Stimulated activated CD4-positive, alpha-beta T cell treated with anti-CD3 and anti-CD28 coated beads, Interleukin-1b, Interleukin-23, amount 100 ng/mL, for 24 hours (primary cell): ENCODE measurements around the gene FBXO15.

ENCODE experiments used
- DNase-seq, 4 experiments: peaks; one replicate each; pipeline ENCODE4 v3.0.0-alpha.2; 2020; ENCODE audit warnings: low read depth in 4 of 4, low spot score in 1 of 4

FBXO15 gene

DNA sequence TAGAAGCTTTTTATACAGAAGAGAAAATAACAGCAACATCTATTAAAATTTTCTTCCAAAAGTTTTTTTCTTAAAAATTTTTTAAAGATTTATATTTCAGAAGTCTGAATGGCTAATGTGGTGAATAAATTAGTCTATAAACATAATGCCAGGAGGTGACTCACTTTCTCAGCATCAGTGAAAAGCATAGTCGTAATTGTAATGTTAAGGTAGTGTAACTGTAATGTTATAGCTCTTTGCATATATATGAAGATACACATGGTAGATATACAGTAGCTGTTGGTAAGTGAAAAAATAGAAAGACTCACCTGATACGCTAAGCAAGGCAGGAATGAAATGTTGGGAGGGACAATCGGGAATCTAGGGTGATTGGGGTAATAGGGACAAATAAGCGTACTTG lies 6.2 kb upstream of the FBXO15 start:
- DNase-seq = no peak

DNA sequence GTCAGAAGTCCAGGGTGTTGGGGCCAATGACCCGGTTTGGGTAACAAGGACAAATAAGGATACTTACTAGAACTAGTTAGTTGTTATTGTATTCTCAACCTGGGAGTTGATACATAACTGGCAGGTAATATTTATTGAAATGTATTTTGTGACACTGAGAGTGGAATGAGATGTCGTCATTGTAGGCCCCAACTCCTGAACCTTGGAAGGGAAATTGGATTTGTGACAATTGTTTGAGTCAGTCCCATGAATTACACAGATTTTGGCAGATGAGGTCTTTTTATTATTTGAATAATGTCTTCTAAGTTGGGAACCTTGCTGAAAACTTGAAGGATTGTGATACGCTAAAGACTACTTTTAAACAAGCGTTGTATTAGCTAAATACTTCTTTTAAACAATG lies 5.7 kb upstream of the FBXO15 start:
- no peak for DNase-seq

DNA sequence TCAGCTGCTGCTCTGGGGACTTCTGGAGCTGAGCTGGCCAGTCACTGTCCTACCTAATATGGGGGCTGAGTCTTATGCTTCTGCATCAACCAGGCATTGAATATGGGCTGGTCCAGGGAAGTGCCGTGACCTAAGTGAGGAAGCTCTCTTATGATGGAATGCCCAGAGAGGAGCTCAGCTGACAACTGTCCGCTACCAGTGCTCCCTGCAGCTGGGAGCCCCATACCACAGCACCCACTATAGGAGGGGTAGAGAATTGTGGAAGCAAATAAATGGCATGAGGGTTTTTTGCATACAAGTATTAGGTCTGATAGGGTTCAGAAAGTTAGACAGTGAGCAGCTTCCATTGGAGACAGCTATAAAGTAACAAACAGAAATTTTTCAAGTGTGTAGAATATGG lies 5.2 kb upstream of the FBXO15 start:
- no peak for DNase-seq

DNA sequence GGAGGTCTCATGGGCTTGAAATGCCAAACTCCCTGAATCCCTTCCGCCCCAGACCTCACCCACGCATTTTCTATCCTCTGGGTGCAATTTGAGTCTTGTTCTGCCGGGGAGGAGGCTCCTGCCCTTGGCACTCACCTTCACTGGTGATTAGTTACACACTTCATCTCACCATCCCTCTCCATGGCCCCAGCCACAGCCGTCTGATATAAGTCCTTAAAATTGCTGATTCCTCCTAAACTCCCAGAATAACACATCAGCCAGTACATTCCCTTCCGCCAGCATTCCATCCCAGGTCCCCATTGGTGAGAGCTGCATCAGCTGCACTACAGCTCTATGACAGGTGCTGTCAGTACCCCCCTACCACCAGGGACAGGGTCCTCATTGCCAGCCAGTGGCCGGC lies 4.6 kb upstream of the FBXO15 start:
- no peak for DNase-seq

DNA sequence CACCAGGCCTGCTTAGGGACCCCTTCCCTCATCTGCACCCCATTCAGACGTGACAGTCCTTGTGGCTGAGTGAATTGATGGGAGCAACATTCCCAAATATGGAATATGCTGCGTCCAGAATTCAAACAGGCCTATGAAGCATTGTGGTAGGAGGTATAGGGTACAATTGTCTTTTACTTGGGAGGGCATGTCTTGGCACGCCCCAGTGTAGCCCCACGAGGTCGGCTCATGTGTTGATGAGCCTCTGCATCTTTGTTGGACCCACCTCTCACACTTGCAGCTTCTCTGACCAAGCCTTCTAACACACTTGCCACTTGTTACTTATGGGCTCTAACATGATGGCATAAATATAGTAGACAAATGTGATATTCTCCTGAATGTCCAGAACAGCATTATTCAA lies 2.2 kb upstream of the FBXO15 start:
- no peak for DNase-seq

DNA sequence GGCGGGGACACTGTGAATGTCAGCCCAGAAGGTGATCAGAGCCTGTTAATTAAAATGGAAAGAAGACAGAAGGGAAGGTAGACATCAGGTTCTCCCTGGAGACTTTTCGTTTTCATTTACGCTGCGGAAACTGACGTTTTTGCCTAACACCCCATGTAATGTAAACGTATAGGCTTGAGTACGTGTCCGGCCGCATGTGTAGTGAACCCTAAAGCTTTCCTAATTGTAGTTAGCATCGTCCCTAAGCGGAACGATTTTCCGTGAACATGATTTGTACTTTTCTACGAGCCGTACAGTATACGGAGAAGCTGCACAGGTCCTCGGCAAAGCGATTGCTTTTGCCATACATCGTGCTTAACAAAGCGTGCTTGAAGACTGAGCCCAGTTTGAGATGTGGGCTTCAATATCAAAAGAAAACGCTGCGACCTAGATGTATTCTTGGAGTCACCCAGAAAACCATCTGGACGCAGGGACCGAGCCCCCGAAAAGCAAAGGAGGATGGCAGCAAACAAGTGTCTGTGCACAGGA lies 973 bp upstream of the FBXO15 start:
- DNase-seq = no peak

DNA sequence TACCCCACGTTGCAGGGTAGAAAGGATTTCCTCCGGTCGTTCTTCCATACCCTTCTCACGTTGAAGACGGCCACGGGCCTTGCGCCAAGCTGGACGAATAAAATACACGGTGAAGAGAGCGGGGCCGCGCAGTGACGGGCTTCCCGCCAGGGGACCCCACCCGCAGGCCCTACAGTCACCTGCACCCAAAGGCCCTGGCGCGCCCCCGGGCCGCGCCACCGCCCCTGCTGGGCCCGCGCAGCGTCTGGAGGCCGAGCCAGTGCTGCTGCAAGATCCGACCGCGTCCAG lies 199 bp downstream of the FBXO15 start:
- no peak for DNase-seq

DNA sequence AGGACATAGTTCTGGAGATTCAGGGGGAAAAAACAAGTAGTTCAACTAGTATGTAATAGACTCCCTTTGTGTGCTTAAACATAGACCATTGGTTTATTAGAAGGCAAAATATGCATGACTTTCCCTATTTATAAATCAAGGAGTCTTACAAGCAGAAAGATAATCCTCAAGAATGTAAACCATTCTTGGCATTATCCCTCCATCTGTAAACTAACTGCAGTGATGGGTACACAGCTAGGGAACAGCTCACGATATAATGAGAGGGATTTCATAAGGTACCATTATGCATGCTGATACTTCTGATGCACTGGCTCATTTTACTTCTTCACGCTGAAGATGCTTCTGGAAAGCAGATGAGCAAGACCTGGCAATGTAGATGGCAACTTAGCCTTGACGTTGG lies 878 bp downstream of the FBXO15 start:
- no peak for DNase-seq

DNA sequence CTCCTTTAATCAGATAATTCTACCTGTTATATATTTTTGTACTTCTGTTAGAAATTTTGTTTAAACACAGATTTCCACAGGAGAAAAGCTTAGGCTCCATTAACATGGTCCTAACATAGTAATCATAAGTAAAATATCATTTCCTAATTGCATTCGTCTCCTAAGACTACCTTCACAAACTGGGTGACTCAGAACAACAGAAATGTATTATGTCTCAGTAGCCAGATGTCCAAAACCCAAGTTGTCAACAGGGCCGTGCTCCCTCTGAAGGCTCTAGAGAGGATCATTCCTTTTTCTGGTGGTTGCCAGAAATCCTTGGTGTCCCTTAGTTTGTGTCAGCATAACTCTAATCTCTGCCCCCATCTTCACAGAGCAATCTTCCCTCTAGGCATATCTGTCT lies 5.4 kb downstream of the FBXO15 start:
- DNase-seq = no peak

DNA sequence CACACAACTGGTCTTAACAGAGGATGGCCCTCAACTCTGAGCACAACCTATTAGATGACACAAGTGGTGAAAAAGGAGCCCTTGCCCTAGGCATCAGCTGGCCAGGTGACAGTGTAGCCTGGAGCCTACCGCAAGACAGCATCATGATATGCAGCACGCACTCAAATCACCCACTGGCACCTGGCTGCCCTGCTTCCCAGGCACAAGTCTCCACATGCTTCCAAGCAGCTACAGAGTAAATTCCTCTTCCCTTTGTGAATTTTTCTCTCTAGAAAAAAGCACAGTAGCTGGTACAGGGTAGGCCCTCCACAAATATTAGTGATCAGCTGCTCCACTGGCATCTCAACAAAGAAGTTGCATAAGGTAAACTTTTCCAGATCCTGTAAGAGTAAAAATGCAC lies 6.0 kb downstream of the FBXO15 start:
- no peak for DNase-seq

DNA sequence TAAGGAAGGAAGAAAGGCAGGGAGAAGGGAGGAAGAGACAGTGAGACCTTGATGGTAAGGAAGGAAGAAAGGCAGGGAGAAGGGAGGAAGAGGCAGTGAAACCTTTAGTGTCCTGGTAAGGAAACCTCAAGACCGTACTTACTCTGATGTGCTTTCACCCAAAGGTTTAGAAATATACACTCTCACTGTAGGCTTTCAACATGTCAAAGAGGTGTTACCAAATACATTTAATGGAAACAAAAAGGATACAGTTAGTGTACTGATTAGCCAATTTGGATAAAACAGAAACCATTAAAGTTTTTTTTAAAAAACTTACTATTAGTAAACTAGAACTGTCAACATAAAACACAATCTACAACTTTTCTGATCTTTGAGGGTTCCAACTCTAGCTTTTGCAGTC lies 7.1 kb downstream of the FBXO15 start:
- no peak for DNase-seq

DNA sequence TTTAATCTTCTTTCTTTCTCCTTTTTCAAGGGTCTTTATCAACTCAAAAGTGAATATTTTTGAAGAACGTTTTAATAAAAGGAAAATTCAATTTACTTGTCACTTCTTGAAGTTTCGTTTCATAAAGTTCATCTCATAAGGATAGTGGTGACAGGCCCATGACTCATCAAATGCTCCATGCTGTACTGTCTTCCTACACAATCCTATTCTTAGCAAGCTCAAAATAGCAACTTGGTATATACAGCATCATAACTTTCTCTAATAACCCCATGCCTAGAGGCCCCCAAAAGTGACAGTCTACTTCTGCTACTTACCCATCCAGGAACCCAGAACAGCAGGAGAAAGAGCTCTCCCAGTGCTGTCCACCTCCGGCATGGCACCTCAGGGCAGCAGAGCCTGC lies 7.7 kb downstream of the FBXO15 start:
- DNase-seq = peak in 2 of 4 experiments; percentile 25 to 31

DNA sequence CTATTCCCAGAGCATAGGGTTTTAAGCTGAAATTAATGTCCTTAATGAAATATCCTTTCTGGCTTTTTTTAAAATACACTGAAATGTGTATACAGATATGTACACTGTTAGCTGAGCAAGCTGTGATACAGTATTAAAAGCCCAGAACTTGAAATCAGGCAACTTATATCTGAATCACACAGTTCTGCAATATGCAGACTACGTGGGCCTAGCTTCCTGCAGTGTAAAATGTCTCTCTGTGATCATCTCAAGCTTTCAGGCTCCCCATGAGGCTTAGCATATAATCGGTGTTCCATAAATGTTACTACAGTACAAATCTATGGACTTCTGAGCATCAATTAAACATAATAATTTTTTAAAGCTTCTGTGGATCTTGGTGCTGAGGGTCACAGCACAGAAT lies 8.2 kb downstream of the FBXO15 start:
- no peak for DNase-seq

DNA sequence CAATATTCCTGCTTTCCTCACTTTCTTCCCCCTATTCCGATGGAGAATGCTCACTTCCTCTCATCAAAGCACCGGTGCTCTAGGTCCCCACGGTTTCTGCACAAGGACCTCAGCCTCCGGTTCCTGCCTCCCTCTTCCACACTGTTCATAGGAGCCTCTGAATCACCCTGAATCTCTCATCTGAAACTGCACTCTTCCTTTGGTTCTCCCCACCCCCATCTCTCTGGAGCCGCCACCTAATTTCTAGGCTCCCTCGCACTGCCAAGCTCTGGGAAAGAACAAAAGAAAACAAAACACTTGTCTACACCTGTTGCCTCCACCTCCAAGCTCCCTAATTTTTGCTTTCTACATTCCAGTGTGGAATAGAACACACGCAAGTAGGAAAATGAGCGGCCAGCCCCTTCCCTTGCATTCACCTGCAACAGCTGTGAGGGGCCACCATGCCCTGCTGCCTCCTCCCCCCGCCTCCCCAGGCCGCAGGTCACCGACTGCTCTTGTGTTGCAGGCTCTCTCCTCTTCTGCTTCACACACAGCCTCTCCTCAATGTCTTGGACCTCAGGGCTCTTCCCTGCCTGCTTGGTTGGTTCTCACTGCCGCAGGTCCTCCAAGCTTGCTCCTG lies 9.6 kb downstream of the FBXO15 start:
- no peak for DNase-seq

DNA sequence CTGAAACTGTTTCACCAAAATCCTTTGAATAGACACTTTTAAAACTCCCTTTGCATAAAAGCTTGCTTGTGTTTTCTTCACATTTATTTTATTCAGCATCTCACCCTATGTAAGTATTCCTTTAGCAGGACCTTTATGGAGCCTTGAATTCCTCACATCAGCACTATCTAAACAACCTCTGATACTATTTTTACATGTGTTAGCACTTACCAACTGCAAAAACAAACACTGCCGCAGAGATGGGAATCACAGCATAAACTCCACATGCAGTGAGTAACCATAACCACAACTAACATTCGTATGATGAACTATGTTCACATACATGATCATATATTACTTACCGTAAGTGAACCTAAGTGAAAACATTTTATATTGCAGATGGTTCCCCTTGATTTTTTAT lies 15.4 kb downstream of the FBXO15 start:
- DNase-seq = no peak

DNA sequence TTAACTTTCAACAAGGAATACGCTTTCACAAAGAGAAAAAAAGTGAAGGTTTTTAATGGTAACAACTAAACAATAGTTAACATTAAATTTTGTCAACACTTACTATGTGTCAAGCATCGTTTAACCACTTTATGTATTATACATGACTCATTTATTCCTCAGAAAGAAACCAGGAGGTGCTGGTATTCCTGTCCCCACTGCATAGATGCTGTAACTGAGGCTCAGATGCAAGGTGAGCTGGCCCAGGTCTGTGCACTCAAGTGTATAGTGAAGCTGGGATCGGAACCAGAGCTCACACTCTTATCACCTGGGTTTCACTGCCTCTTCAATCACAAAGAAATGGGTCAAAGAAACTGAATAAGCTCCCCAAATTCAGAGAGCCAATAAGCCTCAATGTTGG lies 16.5 kb downstream of the FBXO15 start:
- DNase-seq = no peak

DNA sequence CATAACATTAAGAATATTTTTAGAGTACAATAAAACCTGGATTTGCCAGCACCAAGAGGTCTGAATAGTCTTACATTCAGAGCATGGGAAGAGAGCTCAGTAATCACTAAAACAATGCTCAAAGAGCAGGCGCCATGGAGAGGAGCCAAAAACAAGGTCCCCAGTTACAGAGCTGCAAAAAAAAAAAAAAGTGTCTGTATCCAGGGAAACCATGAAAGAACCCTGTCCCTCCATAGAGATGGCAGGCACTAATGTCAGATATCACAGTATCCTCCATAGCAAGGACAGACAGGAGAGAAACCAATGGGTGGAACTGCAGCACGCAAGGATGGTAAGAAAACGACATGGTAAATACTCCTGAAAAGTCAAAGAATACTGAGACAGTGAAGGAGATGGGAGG lies 19.5 kb downstream of the FBXO15 start:
- DNase-seq = no peak

DNA sequence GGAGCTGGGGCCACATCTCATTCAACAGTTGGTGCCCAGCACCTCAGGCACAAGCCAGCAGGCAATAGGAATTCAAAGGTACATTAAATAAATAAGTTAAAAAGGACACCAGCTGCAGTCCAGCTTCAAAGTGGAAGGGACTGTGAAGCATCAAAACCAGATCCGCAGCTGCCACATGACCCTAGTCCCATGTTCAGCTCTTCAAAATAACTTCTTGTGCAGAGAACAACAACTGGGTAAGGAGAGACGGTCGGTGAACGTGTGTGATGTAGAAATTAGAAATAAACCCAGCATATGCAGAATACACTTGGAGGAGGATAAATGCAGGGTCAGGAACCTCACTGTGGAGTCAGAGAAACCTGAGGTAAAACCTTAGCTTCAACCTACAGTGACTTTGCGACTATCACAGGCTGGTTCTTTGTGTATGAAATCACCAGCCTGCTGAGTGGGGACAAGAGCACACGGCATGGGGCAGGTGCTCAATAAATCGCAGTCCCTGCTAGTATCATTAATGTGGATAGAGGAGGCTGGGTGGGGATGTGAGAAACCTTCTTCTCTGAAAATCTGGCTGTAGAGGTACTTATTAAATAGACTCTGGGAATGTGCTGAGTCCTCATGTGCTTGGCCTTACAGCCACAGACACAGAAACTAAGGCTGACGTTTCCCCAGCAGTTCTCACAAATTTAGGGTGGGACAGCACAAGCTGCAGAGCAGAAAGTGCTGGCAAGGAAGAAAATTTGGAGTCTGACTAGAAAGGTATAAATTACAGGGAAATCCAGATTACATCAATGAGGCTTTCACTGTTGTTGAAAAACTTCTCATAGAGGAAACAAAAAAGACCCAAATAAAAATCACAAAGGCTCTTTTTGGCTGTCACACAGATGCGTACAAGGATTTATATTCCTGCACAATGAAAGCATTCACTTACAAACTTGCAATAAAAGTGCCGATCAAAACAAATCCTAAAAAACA lies 20.7 kb downstream of the FBXO15 start:
- DNase-seq = no peak

DNA sequence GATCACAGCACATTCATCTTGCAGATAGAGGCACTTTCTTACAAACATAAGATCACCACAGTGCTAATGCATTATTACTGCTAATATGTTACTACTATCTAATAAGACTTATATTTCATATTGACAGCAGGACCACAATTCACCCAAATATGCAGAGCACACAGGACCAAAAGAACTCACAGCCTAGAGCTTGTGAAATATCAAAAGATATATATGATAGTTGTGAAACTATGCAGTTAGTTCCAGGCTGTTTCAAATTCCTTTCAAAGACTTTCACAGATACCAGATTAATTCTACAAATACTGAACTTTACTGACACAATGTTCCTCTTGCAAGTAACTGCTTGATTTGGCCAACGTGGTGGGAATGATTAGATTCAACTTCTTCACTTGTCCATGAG lies 23.0 kb downstream of the FBXO15 start:
- DNase-seq = no peak

DNA sequence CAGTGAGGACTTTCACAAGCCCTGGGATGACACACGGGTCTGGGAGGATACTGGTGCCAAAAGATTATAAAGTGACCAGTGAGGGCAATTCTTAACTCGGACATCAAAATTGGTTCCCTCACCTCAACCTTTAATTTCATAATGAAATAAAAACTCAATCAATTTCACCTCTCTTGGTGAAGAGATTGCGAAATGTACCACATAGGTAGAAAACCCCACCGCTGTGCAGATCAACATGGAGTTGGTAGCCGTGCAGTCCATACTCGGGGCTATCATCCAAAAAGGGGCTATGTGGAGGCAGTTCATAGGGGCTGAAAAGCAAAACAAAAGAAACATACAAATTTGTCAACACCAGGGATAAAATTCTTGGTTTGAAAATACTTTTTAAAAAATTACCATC lies 24.4 kb downstream of the FBXO15 start:
- DNase-seq = no peak

DNA sequence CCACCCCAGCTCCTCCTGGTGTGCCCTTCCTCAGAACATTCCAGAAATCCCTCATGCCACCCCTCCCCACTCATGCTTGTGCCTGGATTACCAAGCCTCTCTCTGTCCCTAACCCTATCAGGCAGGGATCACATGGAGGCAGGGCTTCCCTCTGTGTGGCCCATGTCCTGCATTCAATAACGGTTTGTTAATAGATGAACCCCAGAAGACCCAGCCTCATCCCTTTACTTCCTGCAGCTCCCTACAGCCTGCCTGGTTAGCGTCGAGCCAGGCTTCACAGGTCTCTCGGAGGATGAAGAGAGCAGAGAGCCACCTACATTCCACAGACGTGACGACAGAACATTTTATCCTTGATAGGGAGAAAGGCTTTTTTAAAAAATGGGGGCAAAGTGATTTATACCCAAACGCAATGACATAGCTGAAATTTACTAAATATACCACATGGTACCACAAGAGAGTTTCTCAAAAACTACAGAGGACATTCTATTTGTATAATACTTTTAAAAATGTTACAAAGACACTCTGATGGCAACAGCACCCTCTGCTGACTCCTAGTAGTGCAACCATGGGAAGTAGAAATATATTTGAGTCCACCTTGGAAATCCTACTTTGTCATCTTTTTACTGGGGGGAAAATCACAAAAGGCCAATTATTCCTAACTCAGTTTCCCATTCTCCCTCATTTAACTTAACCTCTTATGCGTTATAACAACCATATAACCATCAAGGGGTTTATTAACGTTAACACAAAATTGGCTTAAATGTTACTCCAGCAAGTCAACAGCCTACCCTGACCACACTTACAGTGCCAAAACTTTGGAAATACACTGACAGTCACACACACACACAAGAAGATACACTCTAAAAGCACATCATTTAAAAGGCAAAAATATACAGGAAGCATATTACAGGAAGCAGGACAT lies 30.7 kb downstream of the FBXO15 start:
- DNase-seq = no peak

DNA sequence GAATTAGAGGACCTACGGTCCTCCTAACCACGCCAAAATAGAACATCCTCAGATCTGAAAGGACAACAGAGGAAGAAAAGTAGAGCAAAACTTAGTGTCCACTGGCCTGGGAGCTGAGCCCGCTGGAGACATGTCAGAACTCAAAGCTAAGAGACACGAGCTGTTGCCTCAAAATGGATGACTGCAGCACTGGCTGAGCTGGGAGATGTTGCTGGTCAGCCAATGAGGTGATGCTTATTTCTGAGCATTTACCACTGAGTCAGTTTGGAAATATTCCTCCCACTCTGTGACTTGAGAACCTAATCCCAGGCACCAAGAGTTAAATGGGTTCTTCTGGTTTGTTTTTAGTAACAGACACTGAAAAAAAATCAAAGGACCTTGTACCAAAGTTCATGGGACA lies 32.6 kb downstream of the FBXO15 start:
- no peak for DNase-seq
